Endothelial cell of umbilical vein (primary cell): ENCODE measurements around the gene NCAPG.

Experiments used
- CTCF ChIP-seq, 2 donors: IDR thresholded peaks; 1 replicate in 1 of 2; 2 replicates in 1 of 2; pipeline ENCODE4 v1.5.1; 2011; ENCODE audit warnings: low read length in 2 of 2, mild to moderate bottlenecking in 2 of 2, moderate library complexity in 2 of 2, control low read depth in 1 of 2, inconsistent platforms in 1 of 2, low read depth in 1 of 2; ENCODE audit not compliant: insufficient read depth in 1 of 2; ENCODE audit errors: extremely low read depth in 1 of 2
- EZH2 ChIP-seq: IDR thresholded peaks from 2 replicates; pipeline ENCODE4 v1.6.1; 2012; ENCODE audit warnings: borderline replicate concordance, low read depth, mild to moderate bottlenecking, moderate library complexity, low read length, inconsistent platforms; ENCODE audit not compliant: severe bottlenecking
- JUN ChIP-seq: IDR thresholded peaks from 2 replicates; pipeline ENCODE4 v1.6.1; 2011; ENCODE audit warnings: borderline replicate concordance, low read depth; ENCODE audit not compliant: insufficient read length, insufficient read depth
- MYC ChIP-seq: IDR thresholded peaks from one replicate; pipeline ENCODE4 v1.6.1; 2011; ENCODE audit warnings: mild to moderate bottlenecking, low read depth, low read length
- POLR2A ChIP-seq: IDR thresholded peaks from 2 replicates; pipeline ENCODE4 v1.6.1; 2012; ENCODE audit warnings: low read depth, mild to moderate bottlenecking, control low read depth, low read length
- POLR2AphosphoS5 ChIP-seq: IDR thresholded peaks from 2 replicates; pipeline ENCODE4 v1.6.1; 2012; ENCODE audit warnings: low read depth, mild to moderate bottlenecking, control low read depth, low read length, moderate library complexity; ENCODE audit not compliant: insufficient read depth
- TF ChIP-seq, protein P1 (sequence below): IDR thresholded peaks from 2 replicates; pipeline ENCODE4 v1.6.1; 2011; ENCODE audit not compliant: insufficient read depth, insufficient read length

GRCh38 chr4:17763931-17764330 lies 46.8 kb upstream of the NCAPG start:
- no peak for TF ChIP-seq EZH2
- TF ChIP-seq CTCF (IDR thresholded peaks at IDR 0.05; ENCODE audit: extremely low read depth in 1 of 2, insufficient read depth in 1 of 2, low read depth in 1 of 2, low read length in 2 of 2), result no peak
- TF ChIP-seq POLR2A, result no peak
- TF ChIP-seq JUN, result no peak
- no peak for TF ChIP-seq POLR2AphosphoS5
- TF ChIP-seq, protein P1, sequence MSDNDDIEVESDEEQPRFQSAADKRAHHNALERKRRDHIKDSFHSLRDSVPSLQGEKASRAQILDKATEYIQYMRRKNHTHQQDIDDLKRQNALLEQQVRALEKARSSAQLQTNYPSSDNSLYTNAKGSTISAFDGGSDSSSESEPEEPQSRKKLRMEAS, result no peak
- TF ChIP-seq MYC, result no peak
